GM23338 (cell line): ENCODE data around the gene AFAP1L2. TPM values are rescaled to one million over a fixed set of nuclear protein-coding genes. Genes with fewer than 3 reads are reported as not detected.

Experiments used
- ATAC-seq: fragments of 200-7000 bp; cut with Tn5 transposase; 3 replicates; pipeline ENCODE4 v1.9.1; 2020
- DNase-seq: peaks from one replicate; pipeline ENCODE4 v3.0.0-alpha.2; 2015; ENCODE audit warnings: low spot score
- H2AFZ ChIP-seq: fragments of 200-600 bp; sonication (generic); 2 replicates; pipeline ENCODE4 v1.8.0; 2016; ENCODE audit warnings: antibody characterized with exemption, mild to moderate bottlenecking, moderate library complexity
- H3F3A ChIP-seq: fragments of 200-600 bp; sonication (generic); replicated peaks from 2 replicates; pipeline ENCODE4 v1.8.0; 2017; ENCODE audit warnings: antibody characterized with exemption, mixed run types, low read depth
- H3K27ac ChIP-seq: fragments of 200-600 bp; sonication (generic); 2 replicates; pipeline ENCODE4 v1.6.1; 2016; ENCODE audit warnings: low read depth
- H3K27me3 ChIP-seq: fragments of 200-600 bp; sonication (generic); 2 replicates; pipeline ENCODE4 v1.8.0; 2016; ENCODE audit warnings: mild to moderate bottlenecking, mixed run types, moderate library complexity; ENCODE audit not compliant: insufficient read depth
- H3K36me3 ChIP-seq: fragments of 200-600 bp; sonication (generic); 2 replicates; pipeline ENCODE4 v1.8.0; 2016; ENCODE audit warnings: mild to moderate bottlenecking; ENCODE audit not compliant: insufficient read depth
- H3K4me1 ChIP-seq: fragments of 200-600 bp; sonication (generic); 2 replicates; pipeline ENCODE4 v1.8.0; 2016; ENCODE audit warnings: mild to moderate bottlenecking, moderate library complexity; ENCODE audit not compliant: insufficient read depth
- H3K4me2 ChIP-seq: fragments of 200-600 bp; sonication (generic); 2 replicates; pipeline ENCODE4 v1.7.1; 2017; ENCODE audit warnings: mixed run types
- H3K4me3 ChIP-seq: fragments of 200-600 bp; sonication (generic); 2 replicates; pipeline ENCODE4 v1.6.1; 2016; ENCODE audit warnings: mixed run types
- H3K79me2 ChIP-seq: fragments of 200-600 bp; sonication (generic); replicated peaks from 2 replicates; pipeline ENCODE4 v1.8.0; 2017; ENCODE audit warnings: mild to moderate bottlenecking; ENCODE audit not compliant: insufficient read depth
- H3K9me2 ChIP-seq: fragments of 200-600 bp; sonication (generic); 2 replicates; pipeline ENCODE4 v1.8.0; 2017; ENCODE audit not compliant: insufficient read depth
- H4K20me1 ChIP-seq: fragments of 200-600 bp; sonication (generic); replicated peaks from 2 replicates; pipeline ENCODE4 v1.8.0; 2017; ENCODE audit warnings: mild to moderate bottlenecking; ENCODE audit not compliant: insufficient read depth
- H3K27ac Mint-ChIP-seq: 2 replicates; pipeline ENCODE4 v1.8.0; 2020; ENCODE audit warnings: inconsistent platforms, mild to moderate bottlenecking, moderate library complexity, mixed read lengths
- H3K27me3 Mint-ChIP-seq: 3 replicates; pipeline ENCODE4 v1.8.0; 2022; ENCODE audit warnings: low read depth, mild to moderate bottlenecking, moderate library complexity, mixed read lengths, inconsistent platforms; ENCODE audit not compliant: insufficient read depth, poor library complexity
- H3K36me3 Mint-ChIP-seq: 3 replicates; pipeline ENCODE4 v1.8.0; 2021; ENCODE audit warnings: low read depth, mild to moderate bottlenecking, inconsistent platforms, moderate library complexity, mixed read lengths
- H3K4me1 Mint-ChIP-seq: 3 replicates; pipeline ENCODE4 v1.8.0; 2020; ENCODE audit warnings: mild to moderate bottlenecking, inconsistent platforms, mixed read lengths
- H3K4me3 Mint-ChIP-seq: 3 replicates; pipeline ENCODE4 v1.8.0; 2021; ENCODE audit warnings: moderate library complexity, mild to moderate bottlenecking, inconsistent platforms, mixed read lengths
- H3K9me3 Mint-ChIP-seq: 3 replicates; pipeline ENCODE4 v1.8.0; 2020; ENCODE audit warnings: moderate library complexity, mild to moderate bottlenecking, inconsistent platforms, mixed read lengths
- CREB1 ChIP-seq: fragments of 250-450 bp; sonication (Bioruptor Pico); IDR thresholded peaks from 2 replicates; pipeline ENCODE4 v1.5.0; 2020; ENCODE audit warnings: low read depth, mild to moderate bottlenecking, moderate library complexity
- CTCF ChIP-seq, 2 experiments: fragments of 200-600 bp in 1 of 2; sonication (generic) in 1 of 2; conservative IDR thresholded peaks; 2 replicates each; pipeline versions ENCODE4 v1.5.1 to v1.6.1; 2016 to 2017; ENCODE audit warnings: antibody characterized with exemption in 2 of 2, low read depth in 2 of 2, mild to moderate bottlenecking in 2 of 2, moderate library complexity in 1 of 2
- ETS1 ChIP-seq: IDR thresholded peaks from 2 replicates; pipeline ENCODE4 v1.6.1; 2016; ENCODE audit warnings: antibody characterized with exemption
- EZH2 ChIP-seq: fragments of 200-600 bp; sonication (generic); IDR thresholded peaks from one replicate; pipeline ENCODE4 v1.8.0; 2017; ENCODE audit warnings: antibody characterized with exemption, mild to moderate bottlenecking, low read depth; ENCODE audit not compliant: unreplicated experiment
- EZH2phosphoT487 ChIP-seq: fragments of 200-600 bp; sonication (generic); IDR thresholded peaks from one replicate; pipeline ENCODE4 v1.8.1; 2018; ENCODE audit warnings: antibody characterized with exemption; ENCODE audit not compliant: unreplicated experiment
- JUNB ChIP-seq: IDR thresholded peaks from one replicate; pipeline ENCODE4 v1.6.1; 2016; ENCODE audit warnings: antibody characterized with exemption; ENCODE audit not compliant: unreplicated experiment
- NANOG ChIP-seq: IDR thresholded peaks from 2 replicates; pipeline ENCODE4 v1.6.1; 2016; ENCODE audit warnings: antibody characterized with exemption, borderline replicate concordance
- POLR2AphosphoS5 ChIP-seq: IDR thresholded peaks from 2 replicates; pipeline ENCODE4 v1.6.1; 2016; ENCODE audit warnings: antibody characterized with exemption, low read depth
- REST ChIP-seq: IDR thresholded peaks from one replicate; pipeline ENCODE4 v1.6.1; 2018; ENCODE audit warnings: antibody characterized with exemption; ENCODE audit not compliant: unreplicated experiment
- STAT1 ChIP-seq: IDR thresholded peaks from one replicate; pipeline ENCODE4 v1.6.1; 2016; ENCODE audit warnings: antibody characterized with exemption; ENCODE audit not compliant: unreplicated experiment
- ZNF114 ChIP-seq: fragments of 250-450 bp; sonication (Bioruptor Pico); IDR thresholded peaks from 2 replicates; pipeline ENCODE4 v1.5.0; 2020; ENCODE audit warnings: mild to moderate bottlenecking, moderate library complexity
- ZNF331 ChIP-seq: fragments of 250-450 bp; sonication (Bioruptor Pico); IDR thresholded peaks from 2 replicates; pipeline ENCODE4 v1.5.0; 2020; ENCODE audit warnings: low read depth, mild to moderate bottlenecking, moderate library complexity
- ZNF462 ChIP-seq: fragments of 250-450 bp; sonication (Bioruptor Pico); IDR thresholded peaks from 2 replicates; pipeline ENCODE4 v1.5.0; 2020; ENCODE audit warnings: mild to moderate bottlenecking, moderate library complexity
- polyA plus RNA-seq: library from polyadenylated mRNA; unstranded; fragments of >200 nt; fragmentation: Nextera tagmentation; extraction: Ambion mirVana; gene quantifications from 2 replicates; pipeline ENCODE4 v1.2.1, GENCODE V29; 2016
- total RNA-seq: library from RNA; depleted of rRNA; stranded (reverse); fragments of >200 nt; shearing (Covaris generic); gene quantifications from 2 replicates; pipeline ENCODE4 v1.2.3, GENCODE V29; 2014

AFAP1L2 gene
- total and polyA plus RNA-seq, 2 experiments from 2014 or later = 2.3 to 6.5 TPM

GRCh38 chr10:114372179-114372578 lies 32.1 kb downstream of the AFAP1L2 start:
- no peaks in the 10 kb centered on the region for H4K20me1 ChIP-seq
- H3K4me2 ChIP-seq = no peak overlapping the region
- no peak for DNase-seq
- H3K79me2 ChIP-seq = no peaks in the 10 kb centered on the region
- Mint-ChIP-seq H3K9me3 (no peaks in the 10 kb centered on the region), H3K36me3 (no peaks in the 10 kb centered on the region), H3K4me3 (no peak overlapping the region), H3K27me3 (peaks cover 4% of the 10 kb centered on the region), H3K4me1 (peaks cover 12% of the 10 kb centered on the region), H3K27ac (no peak overlapping the region)
- H3F3A ChIP-seq = no peaks in the 10 kb centered on the region
- no peak for TF ChIP-seq EZH2phosphoT487
- no peak for TF ChIP-seq ZNF462
- no peak for TF ChIP-seq REST
- no peak for TF ChIP-seq ZNF331
- no peak for TF ChIP-seq JUNB
- no peak for TF ChIP-seq POLR2AphosphoS5
- TF ChIP-seq CREB1 (CRISPR knock-in tag) = no peak
- no peak for TF ChIP-seq EZH2
- TF ChIP-seq NANOG = no peak
- no peak for TF ChIP-seq STAT1
- TF ChIP-seq CTCF (conservative IDR thresholded peaks at IDR 0.05; ENCODE audit: low read depth in 2 of 2) = no peak
- no peak for TF ChIP-seq ZNF114
- no peak for TF ChIP-seq ETS1
- no peaks in the 10 kb centered on the region for H3K36me3 ChIP-seq
- H3K9me2 ChIP-seq = no peaks in the 10 kb centered on the region
- no peak overlapping the region for H2AFZ ChIP-seq
- H3K4me1 ChIP-seq = peaks cover 11% of the 10 kb centered on the region; the same call in 1 of the 2 replicates
- no peaks in the 10 kb centered on the region for H3K27me3 ChIP-seq
- H3K27ac ChIP-seq = no peak overlapping the region
- H3K4me3 ChIP-seq = no peak overlapping the region
- no peak for ATAC-seq
